Measurements from ENCODE around the gene USP9X. TPM values are rescaled to one million over a fixed set of nuclear protein-coding genes. Genes with fewer than 3 reads are reported as not detected.
"Not testable (repeated sequence)": the region's sequence is repeated elsewhere in the genome, so short reads cannot be mapped to it uniquely, and the experiment has no call there.

Gene USP9X
- total RNA-seq, 1 donor from 2014 or later = 23.7 TPM

GRCh38 chrX:41177297-41177696 is 92.1 kb downstream of the USP9X start:
- H3K9me3 ChIP-seq = no peaks in the 10 kb centered on the region
- peaks cover 0 to 23% of the 10 kb centered on the region in 2 donors for H3K36me3 ChIP-seq
- no peak for TF ChIP-seq CTCF (IDR thresholded peaks at IDR 0.05)
- no peak overlapping the region for H3K27ac ChIP-seq
- no peak overlapping the region for H3K4me3 ChIP-seq
- no peaks in the 10 kb centered on the region for H3K27me3 ChIP-seq
- intact Hi-C loops (cut with DNase I) = no loop called here
- H3K4me1 ChIP-seq = peaks cover 0 to 3% of the 10 kb centered on the region in 2 donors
- DNase-seq (ENCODE audit: low spot score in 2 of 2) = no peak

GRCh38 chrX:41178201-41178600 is 93.0 kb downstream of the USP9X start:
- intact Hi-C loops (cut with DNase I) = loop anchor here (2.0 kb wide), 1 partner anchor 75 kb away; no protein-coding TSS in a partner anchor
- Histone ChIP-seq H3K4me3 (no peak overlapping the region), H3K36me3 (peaks cover 0 to 14% of the 10 kb centered on the region in 2 donors), H3K4me1 (peaks cover 0 to 3% of the 10 kb centered on the region in 2 donors), H3K27me3 (no peaks in the 10 kb centered on the region), H3K27ac (no peak overlapping the region), H3K9me3 (no peaks in the 10 kb centered on the region)
- no peak for TF ChIP-seq CTCF (IDR thresholded peaks at IDR 0.05)
- DNase-seq (ENCODE audit: low spot score in 2 of 2) = no peak

- Histone ChIP-seq H3K4me3 (no peak overlapping the region), H3K27ac (no peak overlapping the region), H3K9me3 (no peaks in the 10 kb centered on the region), H3K4me1 (peaks cover 0 to 3% of the 10 kb centered on the region in 2 donors), H3K36me3 (peaks cover 7 to 14% of the 10 kb centered on the region in 2 donors), H3K27me3 (no peaks in the 10 kb centered on the region)
- intact Hi-C loops (cut with DNase I) = no loop called here
- peak; percentile 15 to 79 (median 78) for TF ChIP-seq CTCF (IDR thresholded peaks at IDR 0.05)
- DNase-seq (ENCODE audit: low spot score in 2 of 2) = peak in 1 of 2 donors; percentile 74
These were observed 95.1 kb downstream of the USP9X start for GRCh38 chrX:41180194-41180908.

DNA sequence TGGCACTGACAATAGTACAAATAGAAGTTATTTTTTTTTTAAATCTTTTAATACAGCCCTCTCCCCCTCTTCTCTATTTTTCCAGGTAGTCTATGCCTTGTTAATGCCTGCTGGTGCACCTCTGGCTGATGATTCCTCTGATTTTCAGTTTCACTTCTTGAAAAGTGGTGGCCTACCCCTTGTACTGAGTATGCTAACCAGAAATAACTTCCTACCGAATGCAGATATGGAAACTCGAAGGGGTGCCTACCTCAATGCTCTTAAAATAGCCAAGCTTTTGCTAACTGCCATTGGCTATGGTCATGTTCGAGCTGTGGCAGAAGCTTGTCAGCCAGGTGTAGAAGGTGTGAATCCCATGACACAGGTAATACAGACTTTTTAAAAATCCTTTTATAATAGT is 99.1 kb downstream of the USP9X start:
- no peak for TF ChIP-seq CTCF (IDR thresholded peaks at IDR 0.05)
- no peak for DNase-seq (ENCODE audit: low spot score in 2 of 2)
- Histone ChIP-seq H3K27ac (no peak overlapping the region), H3K36me3 (peaks cover 12 to 34% of the 10 kb centered on the region in 2 donors), H3K27me3 (no peaks in the 10 kb centered on the region), H3K4me3 (no peak overlapping the region), H3K4me1 (peaks cover 0 to 3% of the 10 kb centered on the region in 2 donors), H3K9me3 (no peaks in the 10 kb centered on the region)
- intact Hi-C loops (cut with DNase I) = no loop called here

GRCh38 chrX:41186946-41187345 is 101.7 kb downstream of the USP9X start:
- DNase-seq (ENCODE audit: low spot score in 2 of 2); H3K9me3 ChIP-seq; H3K4me1 ChIP-seq; H3K27me3 ChIP-seq; H3K4me3 ChIP-seq; intact Hi-C loops (cut with DNase I); H3K27ac ChIP-seq: not testable (repeated sequence)
- H3K36me3 ChIP-seq = peaks cover 12 to 52% of the 10 kb centered on the region in 2 donors

GRCh38 chrX:41189156-41189555 is 103.9 kb downstream of the USP9X start:
- Histone ChIP-seq H3K4me3 (no peak overlapping the region), H3K9me3 (no peaks in the 10 kb centered on the region), H3K4me1 (no peaks in the 10 kb centered on the region), H3K27ac (no peak overlapping the region), H3K27me3 (no peaks in the 10 kb centered on the region), H3K36me3 (peaks cover 18 to 55% of the 10 kb centered on the region in 2 donors)
- intact Hi-C loops (cut with DNase I) = no loop called here
- no peak for TF ChIP-seq CTCF (IDR thresholded peaks at IDR 0.05)
- DNase-seq (ENCODE audit: low spot score in 2 of 2) = no peak
